ENCODE measurements around the gene NRAP.
"Not testable (repeated sequence)": the region's sequence is repeated elsewhere in the genome, so short reads cannot be mapped to it uniquely, and the experiment has no call there.

NRAP gene

GRCh38 chr10:113681533-113682470 lies 18.0 kb upstream of the NRAP start:
- DNase-seq, result no peak

- DNase-seq, result peak; percentile 62
These were observed 16.6 kb upstream of the NRAP start for GRCh38 chr10:113680190-113681111.

- DNase-seq, result peak; percentile 94
These were observed 15.8 kb upstream of the NRAP start, which contains the start of gene CASP7 for GRCh38 chr10:113679463-113680189. Gene CASP7 (plus strand): TSS chr10:113679912. CDS start chr10:113697494, 17,582 bp downstream.

- peak; percentile 51 for DNase-seq
These were observed 2.9 kb upstream of the NRAP start for GRCh38 chr10:113666682-113667252.

DNA sequence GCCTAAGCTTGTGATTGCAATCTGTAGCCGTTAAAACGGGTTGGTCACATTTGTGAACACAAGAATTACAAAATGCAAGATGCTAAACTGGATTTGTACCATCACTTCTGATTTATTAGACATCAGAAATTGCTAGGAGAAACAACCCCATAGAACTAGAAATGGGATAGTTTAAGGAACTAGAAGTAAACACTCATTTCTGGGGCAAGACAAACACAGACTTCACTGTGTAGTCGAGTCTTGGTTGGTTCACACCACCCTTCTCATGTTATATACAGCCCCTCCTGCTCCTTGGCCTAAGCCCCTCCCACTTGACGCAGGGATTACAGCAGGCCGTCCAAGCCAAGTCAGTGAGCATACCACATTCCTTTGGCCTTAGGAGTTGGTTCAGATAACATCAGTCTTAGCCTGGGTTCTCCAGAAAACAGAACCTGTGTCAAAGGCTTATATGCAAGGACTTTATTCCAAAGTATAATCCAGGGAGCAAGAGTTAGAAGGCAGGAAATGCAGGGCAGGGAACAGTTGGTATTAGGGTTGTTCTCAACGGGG lies 2.0 kb upstream of the NRAP start:
- no peak for DNase-seq

- no peak for DNase-seq
These were observed 1.5 kb upstream of the NRAP start for GRCh38 chr10:113665352-113665751.

DNA sequence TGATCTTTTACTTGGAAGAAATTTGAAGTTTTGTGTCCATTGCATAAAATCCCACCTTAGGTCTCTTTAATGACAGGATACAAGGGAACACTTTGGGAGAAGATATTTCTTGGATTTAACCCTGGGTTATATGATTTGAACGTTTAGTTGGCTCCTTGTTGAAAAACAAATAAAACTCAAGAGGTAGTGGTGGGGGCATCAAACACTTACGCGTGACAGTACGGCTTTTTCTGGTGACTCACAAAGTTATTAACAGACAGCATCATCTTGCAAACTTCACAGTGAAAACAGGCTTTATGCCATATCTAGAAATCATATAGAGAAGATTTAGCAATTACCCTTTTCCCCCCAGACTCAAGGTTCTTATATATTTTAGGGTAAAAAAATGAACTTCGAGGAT lies 699 bp downstream of the NRAP start:
- no peak for DNase-seq

- no peak for DNase-seq
These were observed 2.5 kb downstream of the NRAP start for GRCh38 chr10:113661332-113661731.

GRCh38 chr10:113657544-113657943 lies 6.3 kb downstream of the NRAP start:
- DNase-seq, result no peak

- no peak for DNase-seq
These were observed 6.9 kb downstream of the NRAP start for GRCh38 chr10:113656896-113657295.

GRCh38 chr10:113652456-113652855 lies 11.4 kb downstream of the NRAP start:
- DNase-seq, result not testable (repeated sequence)

- DNase-seq, result no peak
These were observed 11.9 kb downstream of the NRAP start for GRCh38 chr10:113651898-113652297.

DNA sequence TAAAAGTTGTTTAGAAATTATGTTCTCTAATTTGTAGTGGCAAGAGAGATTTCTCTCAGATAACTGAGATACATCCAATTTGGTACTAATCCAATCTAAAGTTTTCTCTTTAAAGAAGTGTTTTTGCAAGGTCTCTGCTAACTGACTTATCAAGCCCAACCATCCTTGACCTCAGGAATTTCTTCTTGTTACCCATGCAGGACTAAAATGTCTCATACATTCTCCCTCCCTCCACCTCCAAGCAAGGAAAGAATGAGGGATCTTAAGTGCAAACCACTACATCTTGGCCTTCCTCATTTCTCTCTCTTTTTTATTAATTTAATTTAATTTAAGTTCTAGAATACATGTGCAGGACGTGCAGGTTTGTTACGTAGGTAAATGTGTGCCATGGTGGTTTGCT lies 12.8 kb downstream of the NRAP start:
- DNase-seq, result no peak

- no peak for DNase-seq
These were observed 13.7 kb downstream of the NRAP start for GRCh38 chr10:113650172-113650571.

DNA sequence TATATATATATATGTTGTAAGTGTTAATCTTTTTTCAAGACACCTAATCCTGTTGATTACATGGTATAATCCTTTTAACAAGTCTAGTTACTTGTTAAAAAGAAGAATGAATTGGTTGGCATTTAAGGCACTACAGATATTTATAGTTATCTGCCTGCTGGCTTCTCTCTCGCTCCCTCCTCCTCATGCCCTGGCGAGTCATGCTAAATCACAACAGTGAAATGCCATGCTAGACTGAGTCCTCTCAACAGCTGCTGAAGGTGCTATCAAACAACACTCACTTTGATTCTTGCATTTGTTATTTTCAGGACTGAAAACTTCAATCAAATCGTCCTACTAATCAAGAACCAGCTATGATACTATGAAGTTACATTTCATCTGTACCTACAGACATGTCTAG lies 15.4 kb downstream of the NRAP start:
- no peak for DNase-seq

GRCh38 chr10:113647812-113648211 lies 16.0 kb downstream of the NRAP start:
- no peak for DNase-seq

- no peak for DNase-seq
These were observed 17.3 kb downstream of the NRAP start for GRCh38 chr10:113646336-113647201.

DNA sequence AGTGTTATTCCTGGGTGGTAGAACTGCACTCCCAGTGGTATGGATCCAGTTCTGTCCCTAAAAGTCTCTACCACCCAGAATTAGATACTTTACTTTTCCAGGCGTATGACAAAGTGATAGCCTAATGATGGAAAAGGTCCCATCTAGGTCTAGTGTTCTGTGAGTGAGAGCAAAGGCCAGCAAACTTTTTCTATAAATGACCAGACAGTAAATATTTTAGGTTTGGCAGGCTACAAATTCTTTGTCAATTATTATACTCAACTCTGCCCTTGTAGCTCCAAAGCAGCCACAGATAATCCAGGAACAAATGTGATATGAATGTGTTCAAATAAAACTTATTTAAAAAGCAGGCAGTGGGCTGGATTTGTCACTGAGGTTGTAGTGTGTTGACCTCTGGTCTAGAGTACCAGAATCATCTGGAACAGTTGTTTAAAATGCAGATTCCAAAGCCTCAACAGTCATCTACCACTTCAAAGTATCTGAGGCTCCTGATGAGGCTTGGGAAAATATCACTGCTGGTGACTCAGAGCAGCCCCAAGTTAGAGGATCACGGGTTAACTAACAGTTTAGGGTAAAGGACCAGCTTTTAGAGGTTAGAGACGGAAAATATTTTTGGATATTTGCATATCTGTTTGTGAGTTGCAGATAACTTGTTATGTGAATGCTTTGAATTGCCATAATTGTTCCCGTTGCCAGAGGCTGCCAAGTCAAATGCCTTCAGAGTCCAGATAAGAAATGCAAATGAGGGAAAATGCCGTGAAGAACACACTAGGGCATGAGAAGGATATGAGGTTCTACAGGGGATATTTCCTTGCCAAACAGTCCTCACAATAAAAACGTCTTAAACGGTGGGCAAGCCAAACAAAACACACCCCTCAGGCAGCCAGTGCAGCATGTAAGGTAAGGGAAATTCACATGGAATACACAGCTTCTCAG lies 19.4 kb downstream of the NRAP start:
- DNase-seq, result no peak

DNA sequence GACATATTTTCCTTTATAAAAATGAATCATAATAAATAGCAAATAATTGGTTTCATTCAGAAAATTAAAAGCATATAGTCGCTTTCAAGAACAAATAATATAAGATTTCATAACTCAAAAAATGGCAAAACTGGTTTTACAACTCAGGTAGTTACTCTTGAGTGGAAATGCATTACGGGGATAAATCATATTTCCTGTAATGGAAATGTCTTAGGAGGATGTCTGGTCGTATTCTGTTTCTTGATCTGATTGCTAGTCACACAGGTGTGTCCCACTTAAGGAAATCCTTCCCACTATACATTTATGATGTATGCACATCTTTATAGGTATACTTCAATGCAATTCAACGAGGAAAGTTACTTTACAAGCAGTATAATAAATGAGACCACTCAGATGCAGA lies 20.7 kb downstream of the NRAP start:
- DNase-seq, result no peak

GRCh38 chr10:113641702-113642101 lies 22.1 kb downstream of the NRAP start:
- DNase-seq, result no peak

Measured in hematopoietic multipotent progenitor cell treated with erythropoietin and hydrocortisone succinate and interleukin-3 and kit ligand, for 4 days (in vitro differentiated cells).